H1 (cell line): ENCODE measurements around the gene ADIPOQ. TPM values are rescaled to one million over a fixed set of nuclear protein-coding genes. Genes with fewer than 3 reads are reported as not detected.

Experiments used
- CTCF ChIA-PET: fragments of 300-600 bp; sonication (Branson Sonifier 250); formaldehyde crosslinking; loops from one replicate; lab custom pipeline; 2021; ENCODE audit not compliant: partially characterized antibody; lab: Charles Lee
- POLR2A ChIA-PET: fragments of 300-600 bp; sonication (Branson Sonifier 250); formaldehyde crosslinking; loops from one replicate; lab custom pipeline; 2021; ENCODE audit warnings: inconsistent platforms; ENCODE audit not compliant: partially characterized antibody; lab: Charles Lee
- DNase-seq, 2 experiments: peaks; one replicate each; pipeline versions ENCODE4 v3.0.0 to v3.0.0-alpha.2; 2010 to 2022; ENCODE audit warnings: low spot score in 2 of 2, low read depth in 1 of 2, mixed read lengths in 1 of 2
- FAIRE-seq: peaks from 2 replicates; lab custom pipeline; 2011; peaks lifted over from hg19 to GRCh38; lab: Jason Lieb, UNC
- H2AFZ ChIP-seq: 2 replicates; pipeline ENCODE4 v1.8.1; 2012; ENCODE audit warnings: low read length, inconsistent platforms
- H2AK5ac ChIP-seq: 2 replicates; pipeline ENCODE4 v1.6.1; 2013; ENCODE audit warnings: low read depth, low read length
- H2BK120ac ChIP-seq: replicated peaks from 2 replicates; pipeline ENCODE3; 2013; ENCODE audit warnings: low read depth, low read length, inconsistent platforms
- H2BK12ac ChIP-seq: 2 replicates; pipeline ENCODE4 v1.6.1; 2013; ENCODE audit warnings: low read depth, low read length
- H2BK15ac ChIP-seq: 2 replicates; pipeline ENCODE4 v1.6.1; 2013; ENCODE audit warnings: low read length
- H2BK20ac ChIP-seq: 2 replicates; pipeline ENCODE4 v1.6.1; 2013; ENCODE audit warnings: low read length
- H2BK5ac ChIP-seq: 2 replicates; pipeline ENCODE4 v1.6.1; 2013; ENCODE audit warnings: low read depth, low read length
- H3K14ac ChIP-seq: 2 replicates; pipeline ENCODE4 v1.6.1; 2013; ENCODE audit warnings: inconsistent platforms; ENCODE audit not compliant: insufficient read length
- H3K18ac ChIP-seq: 2 replicates; pipeline ENCODE4 v1.6.1; 2013; ENCODE audit warnings: low read length; ENCODE audit errors: extremely low read depth
- H3K23ac ChIP-seq: 2 replicates; pipeline ENCODE4 v1.6.1; 2013; ENCODE audit warnings: inconsistent platforms; ENCODE audit not compliant: insufficient read length
- H3K23me2 ChIP-seq: 2 replicates; pipeline ENCODE4 v1.6.1; 2013; ENCODE audit warnings: low read depth, low read length
- H3K27ac ChIP-seq: 2 replicates; pipeline ENCODE4 v1.6.1; 2011; ENCODE audit warnings: low read depth, low read length, inconsistent platforms
- H3K27me3 ChIP-seq, 4 experiments: replicated peaks in 1 of 4; 1 replicate in 1 of 4; 2 replicates in 3 of 4; pipeline versions ENCODE4 v1.6.1 to v1.8.1; 2011 to 2013; ENCODE audit warnings: low read length in 3 of 4, mild to moderate bottlenecking in 3 of 4, inconsistent platforms in 2 of 4, mixed read lengths in 2 of 4, moderate library complexity in 1 of 4; ENCODE audit not compliant: control insufficient read depth in 3 of 4, insufficient read depth in 3 of 4; ENCODE audit errors: extremely low read depth in 1 of 4
- H3K36me3 ChIP-seq, 4 experiments: 2 replicates each; pipeline versions ENCODE4 v1.6.1 to v1.8.1; 2011 to 2013; ENCODE audit warnings: mild to moderate bottlenecking in 4 of 4, low read length in 3 of 4, moderate library complexity in 2 of 4, control low read depth in 1 of 4, inconsistent platforms in 1 of 4; ENCODE audit not compliant: insufficient read depth in 4 of 4, control insufficient read depth in 2 of 4
- H3K4ac ChIP-seq: replicated peaks from 2 replicates; pipeline ENCODE3; 2013; ENCODE audit warnings: low read length, low read depth, mixed read lengths, inconsistent platforms; ENCODE audit not compliant: insufficient read length
- H3K4me1 ChIP-seq, 4 experiments: replicated peaks in 1 of 4; 1 replicate in 1 of 4; 2 replicates in 3 of 4; pipeline versions ENCODE4 v1.6.1 to v1.8.1; 2011 to 2013; ENCODE audit warnings: low read length in 3 of 4, inconsistent platforms in 2 of 4, mixed read lengths in 1 of 4; ENCODE audit not compliant: insufficient read depth in 4 of 4, control insufficient read depth in 3 of 4
- H3K4me2 ChIP-seq, 2 experiments: 2 replicates each; pipeline versions ENCODE4 v1.6.1 to v1.8.1; 2011 to 2013; ENCODE audit warnings: low read depth in 2 of 2, low read length in 2 of 2, control low read depth in 1 of 2, inconsistent platforms in 1 of 2, mild to moderate bottlenecking in 1 of 2; ENCODE audit not compliant: insufficient read depth in 1 of 2
- H3K4me3 ChIP-seq, 4 experiments: fragments of 200-600, 300-600 bp in 1 of 4; sonication (generic), shearing (Covaris generic), sonication (Bioruptor Twin) in 1 of 4; 2 replicates each; pipeline versions ENCODE4 v1.5.1 to v1.8.1; 2011 to 2016; ENCODE audit warnings: low read length in 4 of 4, low read depth in 3 of 4, control low read depth in 2 of 4, inconsistent platforms in 2 of 4, mild to moderate bottlenecking in 2 of 4, mixed read lengths in 1 of 4, moderate library complexity in 1 of 4; ENCODE audit not compliant: insufficient read depth in 2 of 4; ENCODE audit errors: extremely low read depth in 1 of 4
- H3K56ac ChIP-seq: replicated peaks from 2 replicates; pipeline ENCODE3; 2013; ENCODE audit warnings: low read depth, mild to moderate bottlenecking, mixed read lengths, low read length, inconsistent platforms; ENCODE audit not compliant: insufficient read length
- H3K79me1 ChIP-seq: 2 replicates; pipeline ENCODE4 v1.6.1; 2013; ENCODE audit warnings: low read depth, low read length, control low read depth
- H3K79me2 ChIP-seq, 2 experiments: 2 replicates each; pipeline versions ENCODE4 v1.6.1 to v1.8.1; 2012 to 2013; ENCODE audit warnings: low read length in 2 of 2, mild to moderate bottlenecking in 2 of 2, inconsistent platforms in 1 of 2; ENCODE audit not compliant: insufficient read depth in 2 of 2, control insufficient read depth in 1 of 2
- H3K9ac ChIP-seq, 4 experiments: replicated peaks in 1 of 4; 1 replicate in 1 of 4; 2 replicates in 3 of 4; pipeline versions ENCODE4 v1.6.1 to v1.8.1; 2011 to 2013; ENCODE audit warnings: low read depth in 3 of 4, low read length in 3 of 4, control low read depth in 2 of 4, mild to moderate bottlenecking in 2 of 4, moderate library complexity in 2 of 4, inconsistent platforms in 1 of 4; ENCODE audit errors: extremely low read depth in 1 of 4
- H3K9me3 ChIP-seq, 2 experiments: 2 replicates each; pipeline versions ENCODE4 v1.6.1 to v1.8.1; 2012 to 2013; ENCODE audit warnings: mild to moderate bottlenecking in 2 of 2, moderate library complexity in 2 of 2, control low read depth in 1 of 2, inconsistent platforms in 1 of 2, low read depth in 1 of 2, low read length in 1 of 2, mixed read lengths in 1 of 2; ENCODE audit not compliant: insufficient read depth in 2 of 2
- H4K20me1 ChIP-seq, 2 experiments: replicated peaks in 1 of 2; 2 replicates each; pipeline versions ENCODE3 to v1.8.1; 2011 to 2013; ENCODE audit warnings: inconsistent platforms in 2 of 2, low read length in 2 of 2, mild to moderate bottlenecking in 1 of 2; ENCODE audit not compliant: insufficient read depth in 2 of 2, control insufficient read depth in 1 of 2
- H4K5ac ChIP-seq: 2 replicates; pipeline ENCODE4 v1.6.1; 2013; ENCODE audit warnings: low read length, low read depth, mixed read lengths, inconsistent platforms; ENCODE audit not compliant: insufficient read length
- H4K8ac ChIP-seq: 2 replicates; pipeline ENCODE4 v1.8.0; 2013; ENCODE audit warnings: mild to moderate bottlenecking, moderate library complexity, low read length, inconsistent platforms; ENCODE audit not compliant: insufficient read depth; ENCODE audit errors: extremely low read depth
- H4K91ac ChIP-seq: replicated peaks from 2 replicates; pipeline ENCODE3; 2013; ENCODE audit warnings: low read length, mixed read lengths, inconsistent platforms; ENCODE audit not compliant: insufficient read length
- CTBP2 ChIP-seq: IDR thresholded peaks from 2 replicates; pipeline ENCODE4 v1.7.0; 2011; ENCODE audit warnings: borderline replicate concordance, mild to moderate bottlenecking, moderate library complexity, mixed read lengths, low read length; ENCODE audit not compliant: insufficient read depth, insufficient read length
- CTCF ChIP-seq, 3 experiments: IDR thresholded peaks; 1 replicate in 2 of 3; 2 replicates in 1 of 3; pipeline versions ENCODE4 v1.5.1 to v1.6.1; 2011; ENCODE audit warnings: low read length in 3 of 3, mild to moderate bottlenecking in 3 of 3, inconsistent platforms in 2 of 3, low read depth in 1 of 3, moderate library complexity in 1 of 3; ENCODE audit not compliant: insufficient read depth in 1 of 3; ENCODE audit errors: control extremely low read depth in 1 of 3
- JUND ChIP-seq: IDR thresholded peaks from 2 replicates; pipeline ENCODE4 v1.6.1; 2011; ENCODE audit warnings: mild to moderate bottlenecking, improper control_type of control experiment, low read length
- KDM1A ChIP-seq: fragments of 200-600, 300-600 bp; sonication (generic); IDR thresholded peaks from 2 replicates; pipeline ENCODE4 v1.7.1; 2016; ENCODE audit warnings: mild to moderate bottlenecking, low read length, borderline replicate concordance
- RXRA ChIP-seq: IDR thresholded peaks from 2 replicates; pipeline ENCODE4 v1.6.1; 2011; ENCODE audit warnings: low read depth, mild to moderate bottlenecking, low read length, moderate library complexity; ENCODE audit not compliant: insufficient read depth
- SRF ChIP-seq: IDR thresholded peaks from 2 replicates; pipeline ENCODE4 v1.6.1; 2011; ENCODE audit warnings: mild to moderate bottlenecking, low read depth, low read length, moderate library complexity
- SUZ12 ChIP-seq: fragments of 200-600 bp; sonication (generic); IDR thresholded peaks from 2 replicates; pipeline ENCODE4 v1.6.1; 2012; ENCODE audit warnings: mild to moderate bottlenecking, inconsistent platforms, low read length, moderate library complexity, mixed read lengths
- WGBS, 2 experiments: shearing (Covaris generic) in 1 of 2; methylation state at CpG; one replicate each; pipeline versions ENCODE4 v1.1.6 to v1.1.7; 2013 to 2015; ENCODE audit warnings: low lambda C conversion rate in 2 of 2, mixed read lengths in 2 of 2, inconsistent platforms in 1 of 2, low coverage in 1 of 2, missing lambda C conversion rate in 1 of 2; ENCODE audit not compliant: insufficient replicate concordance in 2 of 2, insufficient coverage in 1 of 2, insufficient read length in 1 of 2; ENCODE audit errors: extremely low coverage in 1 of 2, missing lambda C conversion rate in 1 of 2; 5-methylcytosine and 5-hydroxymethylcytosine counted together
- polyA plus RNA-seq, 7 experiments: library from polyadenylated mRNA; depleted of rRNA in 3 of 7; stranded (reverse) in 5 of 7; unstranded in 2 of 7; fragments of >200 nt in 5 of 7; fragments of 200-250 nt in 2 of 7; gene quantifications; 1 replicate in 5 of 7; 2 replicates in 1 of 7; 4 replicates in 1 of 7; pipeline versions ENCODE4 v1.2.1 to v1.2.3, GENCODE V29; 2011 to 2013; ENCODE audit warnings: missing spikeins in 2 of 7, mixed read lengths in 2 of 7
- total RNA-seq: library from RNA; stranded (reverse); fragmentation: NEBNext Ultra II Directional; extraction: Animal tissue kit (Norgen Biotek cat#: 25700); gene quantifications from 2 replicates; pipeline ENCODE4 v1.2.1, GENCODE V29; 2021

Gene ADIPOQ
- total and polyA plus RNA-seq, 2 of the 8 experiments (the other 6 are each of a cell fraction or from before 2014, with no cell fraction given): not detected

- no peak for DNase-seq
- no peak overlapping the region for H3K4me2 ChIP-seq
- peaks cover 0 to 5% (median 3%) of the 10 kb centered on the region in 4 experiments; a peak in 4 of 7 replicates for H3K4me1 ChIP-seq
- no peak overlapping the region for H3K9ac ChIP-seq
- H3K14ac ChIP-seq: no peak overlapping the region
- WGBS, 2 experiments: 88% methylated on average over 1 of the region's 1 CpG; no CpG with 5 or more reads in 1 of the 2 experiments
- H2BK15ac ChIP-seq: no peak overlapping the region
- no peak overlapping the region for H3K27ac ChIP-seq
- no peak overlapping the region for H2AFZ ChIP-seq
- H3K9me3 ChIP-seq: no peaks in the 10 kb centered on the region
- H2BK12ac ChIP-seq: no peak overlapping the region
- H2BK5ac ChIP-seq: no peak overlapping the region
- H3K23ac ChIP-seq: no peak overlapping the region
- H4K5ac ChIP-seq: no peak overlapping the region
- H2BK120ac ChIP-seq: no peak overlapping the region
- TF ChIP-seq CTCF (IDR thresholded peaks at IDR 0.05; ENCODE audit: control extremely low read depth in 1 of 3, insufficient read depth in 1 of 3, low read depth in 1 of 3, low read length in 3 of 3): no peak
- no peak for TF ChIP-seq CTBP2
- no peak for TF ChIP-seq SUZ12
- no peak for TF ChIP-seq RXRA
- no peak for TF ChIP-seq JUND
- no peak for TF ChIP-seq SRF
- no peak for TF ChIP-seq KDM1A
- no peaks in the 10 kb centered on the region for H3K27me3 ChIP-seq
- H4K20me1 ChIP-seq: no peaks in the 10 kb centered on the region
- no peaks in the 10 kb centered on the region for H3K36me3 ChIP-seq
- no peak overlapping the region for H4K8ac ChIP-seq
- no peak overlapping the region for H4K91ac ChIP-seq
- no peaks in the 10 kb centered on the region for H3K23me2 ChIP-seq
- ChIA-PET CTCF (interaction anchor here (0.7 to 2.3 kb wide), 13 partner anchors 12 to 346 kb away, joined by 3 to 9 read pairs (median 4); no protein-coding TSS in a partner anchor), POLR2A (interaction anchor here (1.3 to 9.4 kb wide), 4 partner anchors 9 to 35 kb away, joined by 4 to 77 read pairs (median 12); partner anchors contain the start of gene EIF4A2)
- H3K79me2 ChIP-seq: no peaks in the 10 kb centered on the region
- H3K18ac ChIP-seq: no peak overlapping the region
- no peak for FAIRE-seq
- no peak overlapping the region for H3K56ac ChIP-seq
- no peaks in the 10 kb centered on the region for H3K79me1 ChIP-seq
- no peak overlapping the region for H2BK20ac ChIP-seq
- no peak overlapping the region for H2AK5ac ChIP-seq
- no peak overlapping the region for H3K4me3 ChIP-seq
- H3K4ac ChIP-seq: no peak overlapping the region
These were observed 23.6 kb upstream of the ADIPOQ start for GRCh38 chr3:186818956-186819355.
